Neural progenitor cell (in vitro differentiated cells): ENCODE data around the gene NODAL. TPM values are rescaled to one million over a fixed set of nuclear protein-coding genes. Genes with fewer than 3 reads are reported as not detected.

Experiments used
- DNase-seq: peaks from one replicate; pipeline ENCODE4 v3.0.0-alpha.2; 2016; ENCODE audit warnings: low spot score
- H2AFZ ChIP-seq: fragments of 200-600 bp; sonication (generic); replicated peaks from 2 replicates; pipeline ENCODE4 v1.6.1; 2016; ENCODE audit warnings: antibody characterized with exemption
- H3F3A ChIP-seq: fragments of 200-600 bp; sonication (generic); 2 replicates; pipeline ENCODE4 v1.6.1; 2016; ENCODE audit warnings: antibody characterized with exemption, low read depth
- H3K27ac ChIP-seq: fragments of 200-600 bp; sonication (generic); 2 replicates; pipeline ENCODE4 v1.5.1; 2016; ENCODE audit warnings: mild to moderate bottlenecking
- H3K27me3 ChIP-seq: fragments of 200-600 bp; sonication (generic); 2 replicates; pipeline ENCODE4 v1.6.1; 2016; ENCODE audit warnings: mild to moderate bottlenecking, moderate library complexity
- H3K36me3 ChIP-seq: fragments of 200-600 bp; sonication (generic); 2 replicates; pipeline ENCODE4 v1.5.1; 2016
- H3K4me1 ChIP-seq: fragments of 200-600 bp; sonication (generic); 2 replicates; pipeline ENCODE4 v1.6.1; 2016; ENCODE audit warnings: mixed run types
- H3K4me2 ChIP-seq: fragments of 200-600 bp; sonication (generic); 2 replicates; pipeline ENCODE4 v1.6.1; 2016
- H3K4me3 ChIP-seq: fragments of 200-600 bp; sonication (generic); 2 replicates; pipeline ENCODE4 v1.5.1; 2016
- H3K79me2 ChIP-seq: fragments of 200-600 bp; sonication (generic); 2 replicates; pipeline ENCODE4 v1.6.1; 2016; ENCODE audit warnings: low read depth
- H3K9ac ChIP-seq: fragments of 200-600 bp; sonication (generic); 2 replicates; pipeline ENCODE4 v1.6.1; 2016
- H3K9me3 ChIP-seq: fragments of 200-600 bp; sonication (generic); 2 replicates; pipeline ENCODE4 v1.5.1; 2016; ENCODE audit warnings: low read depth
- H4K20me1 ChIP-seq: fragments of 200-600 bp; sonication (generic); 2 replicates; pipeline ENCODE4 v1.6.1; 2016; ENCODE audit warnings: low read depth
- H3K27ac Mint-ChIP-seq: 3 replicates; pipeline ENCODE4 v1.8.0; 2021; ENCODE audit warnings: mixed read lengths
- H3K27me3 Mint-ChIP-seq: 2 replicates; pipeline ENCODE4 v1.8.0; 2022; ENCODE audit warnings: low read depth, mild to moderate bottlenecking, inconsistent platforms, moderate library complexity, mixed read lengths; ENCODE audit not compliant: insufficient read depth
- H3K36me3 Mint-ChIP-seq: 3 replicates; pipeline ENCODE4 v1.8.0; 2021; ENCODE audit warnings: mixed read lengths
- H3K4me1 Mint-ChIP-seq: 3 replicates; pipeline ENCODE4 v1.8.0; 2021; ENCODE audit warnings: mixed read lengths
- H3K4me3 Mint-ChIP-seq: 3 replicates; pipeline ENCODE4 v1.8.0; 2021; ENCODE audit warnings: mild to moderate bottlenecking, moderate library complexity, mixed read lengths
- H3K9me3 Mint-ChIP-seq: 3 replicates; pipeline ENCODE4 v1.8.0; 2020; ENCODE audit warnings: mixed read lengths
- EZH2 ChIP-seq: fragments of 200-600 bp; sonication (generic); IDR thresholded peaks from 2 replicates; pipeline ENCODE4 v1.6.1; 2017; ENCODE audit warnings: antibody characterized with exemption, mild to moderate bottlenecking, moderate library complexity
- EZH2phosphoT487 ChIP-seq: fragments of 200-600 bp; sonication (generic); IDR thresholded peaks from 2 replicates; pipeline ENCODE4 v1.6.1; 2017; ENCODE audit warnings: antibody characterized with exemption
- total RNA-seq: library from RNA; depleted of rRNA; stranded (reverse); fragments of >200 nt; gene quantifications from 2 replicates; pipeline ENCODE4 v1.2.3, GENCODE V29; 2015; ENCODE audit warnings: low replicate concordance
- TF ChIP-seq, protein P1 (sequence below): fragments of 200-600 bp; sonication (generic); IDR thresholded peaks from 2 replicates; pipeline ENCODE4 v1.5.1; 2017; ENCODE audit warnings: antibody characterized with exemption, mild to moderate bottlenecking

Gene NODAL
- total RNA-seq, 1 donor from 2014 or later, result not detected

DNA sequence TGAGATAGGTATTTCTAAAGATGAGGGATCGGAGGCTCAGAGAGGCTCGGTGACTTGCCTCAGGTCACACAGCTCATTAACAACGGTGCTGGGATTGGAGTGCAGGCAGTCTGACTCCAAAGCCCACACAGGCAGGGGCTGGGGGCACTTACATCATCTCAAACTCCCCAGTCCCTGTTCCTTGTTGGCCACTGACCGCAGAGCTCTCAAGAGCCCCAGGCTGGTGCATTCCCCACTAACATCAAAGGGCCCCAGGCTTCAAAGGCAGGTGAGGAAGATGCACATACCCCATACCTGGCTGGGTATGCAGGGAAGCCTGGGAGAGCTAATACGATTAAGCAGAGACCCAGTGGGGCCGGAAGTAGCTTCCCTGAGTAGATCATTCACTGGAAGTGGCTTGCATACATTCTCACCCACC is 13.7 kb upstream of the NODAL start:
- Histone ChIP-seq H3K9ac (no peak overlapping the region), H3F3A (peaks cover 32% of the 10 kb centered on the region), H2AFZ (no peak overlapping the region), H3K4me1 (peaks cover 26% of the 10 kb centered on the region), H3K36me3 (no peaks in the 10 kb centered on the region), H3K4me3 (no peak overlapping the region), H3K79me2 (no peaks in the 10 kb centered on the region), H3K9me3 (no peaks in the 10 kb centered on the region), H3K27me3 (peaks cover 76% of the 10 kb centered on the region), H3K27ac (no peak overlapping the region), H4K20me1 (peaks cover 25% of the 10 kb centered on the region), H3K4me2 (no peak overlapping the region)
- Mint-ChIP-seq H3K27ac (no peak overlapping the region), H3K9me3 (no peaks in the 10 kb centered on the region), H3K36me3 (no peaks in the 10 kb centered on the region), H3K4me3 (no peak overlapping the region), H3K4me1 (peaks cover 32% of the 10 kb centered on the region), H3K27me3 (peaks cover 30% of the 10 kb centered on the region)
- TF ChIP-seq, protein P1, sequence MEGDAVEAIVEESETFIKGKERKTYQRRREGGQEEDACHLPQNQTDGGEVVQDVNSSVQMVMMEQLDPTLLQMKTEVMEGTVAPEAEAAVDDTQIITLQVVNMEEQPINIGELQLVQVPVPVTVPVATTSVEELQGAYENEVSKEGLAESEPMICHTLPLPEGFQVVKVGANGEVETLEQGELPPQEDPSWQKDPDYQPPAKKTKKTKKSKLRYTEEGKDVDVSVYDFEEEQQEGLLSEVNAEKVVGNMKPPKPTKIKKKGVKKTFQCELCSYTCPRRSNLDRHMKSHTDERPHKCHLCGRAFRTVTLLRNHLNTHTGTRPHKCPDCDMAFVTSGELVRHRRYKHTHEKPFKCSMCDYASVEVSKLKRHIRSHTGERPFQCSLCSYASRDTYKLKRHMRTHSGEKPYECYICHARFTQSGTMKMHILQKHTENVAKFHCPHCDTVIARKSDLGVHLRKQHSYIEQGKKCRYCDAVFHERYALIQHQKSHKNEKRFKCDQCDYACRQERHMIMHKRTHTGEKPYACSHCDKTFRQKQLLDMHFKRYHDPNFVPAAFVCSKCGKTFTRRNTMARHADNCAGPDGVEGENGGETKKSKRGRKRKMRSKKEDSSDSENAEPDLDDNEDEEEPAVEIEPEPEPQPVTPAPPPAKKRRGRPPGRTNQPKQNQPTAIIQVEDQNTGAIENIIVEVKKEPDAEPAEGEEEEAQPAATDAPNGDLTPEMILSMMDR, result no peak
- TF ChIP-seq EZH2 (no peak), EZH2phosphoT487 (no peak)
- no peak for DNase-seq

DNA sequence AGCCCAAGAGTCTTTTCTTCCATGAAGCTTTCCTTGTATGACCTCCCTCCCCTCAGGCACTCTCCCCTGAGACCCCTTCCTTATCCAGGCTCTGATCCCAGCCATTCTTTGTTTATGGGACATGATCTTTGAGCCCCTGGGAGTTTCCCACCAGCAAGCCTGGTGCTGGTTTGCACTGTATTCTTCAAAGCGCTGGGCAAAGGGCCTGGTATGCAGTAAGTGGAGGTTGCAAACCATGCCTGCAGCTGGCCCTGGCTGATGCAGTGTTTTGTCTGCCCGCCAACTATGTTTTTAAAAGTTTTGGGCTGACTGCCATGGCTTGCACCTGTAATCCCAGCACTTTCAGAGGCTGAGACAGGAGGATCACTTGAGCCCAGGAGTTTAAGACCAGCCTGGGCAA is 6.8 kb upstream of the NODAL start:
- no peak overlapping the region for H3K4me3 Mint-ChIP-seq
- Histone ChIP-seq H3K9me3 (no peaks in the 10 kb centered on the region), H3K4me2 (no peak overlapping the region), H3K27me3 (peaks cover 36% of the 10 kb centered on the region), H4K20me1 (no peaks in the 10 kb centered on the region), H3K36me3 (no peaks in the 10 kb centered on the region), H2AFZ (no peak overlapping the region), H3K79me2 (no peaks in the 10 kb centered on the region), H3K4me3 (no peak overlapping the region), H3K9ac (no peak overlapping the region), H3K4me1 (no peaks in the 10 kb centered on the region), H3K27ac (no peak overlapping the region), H3F3A (peaks cover 5% of the 10 kb centered on the region)
- no peak overlapping the region for H3K27ac Mint-ChIP-seq
- H3K9me3 Mint-ChIP-seq, result no peaks in the 10 kb centered on the region
- TF ChIP-seq EZH2phosphoT487 (no peak), EZH2 (no peak)
- TF ChIP-seq, protein P1, result no peak
- peaks cover 10% of the 10 kb centered on the region for H3K4me1 Mint-ChIP-seq
- H3K36me3 Mint-ChIP-seq, result no peaks in the 10 kb centered on the region
- peaks cover 10% of the 10 kb centered on the region for H3K27me3 Mint-ChIP-seq
- DNase-seq, result no peak

DNA sequence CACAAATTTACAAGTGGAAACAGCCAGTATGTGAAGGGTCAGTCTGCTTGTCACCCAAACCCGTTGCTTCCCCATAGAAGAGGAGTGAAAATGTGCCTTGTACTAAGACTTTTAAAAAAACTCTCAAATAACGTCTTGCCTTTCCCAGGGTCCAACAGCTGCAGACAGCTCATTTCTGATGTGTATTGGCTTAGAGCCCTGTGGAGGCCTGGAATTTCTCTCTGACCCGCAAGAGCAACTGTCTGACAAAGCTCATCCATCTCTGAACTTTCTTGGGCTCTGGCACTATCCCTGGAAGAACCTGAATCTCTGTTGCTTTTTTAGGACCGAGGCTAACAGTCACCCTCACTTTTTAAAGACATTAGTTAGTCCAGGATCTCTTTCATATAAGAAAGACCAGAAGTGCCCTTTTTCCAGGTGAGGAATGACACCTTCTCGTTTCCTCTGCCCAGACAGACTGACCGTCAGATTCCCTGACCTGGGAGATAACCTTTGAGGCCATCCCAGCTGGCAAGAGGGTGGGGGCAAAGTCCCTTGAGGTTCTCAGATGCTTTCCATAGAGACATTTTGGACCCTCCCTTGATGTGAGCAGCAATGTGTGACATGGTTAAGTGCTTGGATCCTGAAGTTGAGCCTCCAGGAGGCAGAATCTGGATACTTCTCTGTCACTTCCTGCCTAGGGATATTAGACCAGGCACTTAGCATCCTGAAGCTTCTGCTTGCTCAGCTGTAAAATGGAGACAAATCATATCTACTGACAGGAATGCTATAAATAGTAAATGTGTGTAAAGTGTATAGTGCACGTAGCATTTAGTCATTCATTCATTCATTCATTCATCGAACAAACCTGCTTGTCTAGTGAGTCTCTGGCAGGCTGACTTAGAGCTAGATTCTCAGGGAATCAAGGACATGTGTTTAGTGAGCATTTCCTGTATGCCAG is 4.5 kb upstream of the NODAL start:
- no peaks in the 10 kb centered on the region for H3K9me3 Mint-ChIP-seq
- H3K36me3 Mint-ChIP-seq, result no peaks in the 10 kb centered on the region
- H3K27me3 Mint-ChIP-seq, result peaks cover 28% of the 10 kb centered on the region
- no peak overlapping the region for H3K27ac ChIP-seq
- peaks cover 13% of the 10 kb centered on the region for H3K4me1 Mint-ChIP-seq
- H3K9ac ChIP-seq, result no peak overlapping the region
- no peaks in the 10 kb centered on the region for H3K79me2 ChIP-seq
- H3K36me3 ChIP-seq, result no peaks in the 10 kb centered on the region
- H2AFZ ChIP-seq, result no peak overlapping the region
- no peak overlapping the region for H3K4me3 ChIP-seq
- H3F3A ChIP-seq, result peaks cover 15% of the 10 kb centered on the region
- no peak overlapping the region for H3K4me3 Mint-ChIP-seq
- DNase-seq, result no peak
- no peaks in the 10 kb centered on the region for H3K9me3 ChIP-seq
- TF ChIP-seq EZH2phosphoT487 (no peak), EZH2 (no peak)
- TF ChIP-seq, protein P1, result no peak
- H3K4me2 ChIP-seq, result no peak overlapping the region
- H3K27me3 ChIP-seq, result peaks cover 52% of the 10 kb centered on the region
- peaks cover 15% of the 10 kb centered on the region for H4K20me1 ChIP-seq
- H3K27ac Mint-ChIP-seq, result no peak overlapping the region
- peaks cover 3% of the 10 kb centered on the region for H3K4me1 ChIP-seq
